GM19438 (cell line): ENCODE results near the gene P2RY14.

ENCODE experiments used
- ATAC-seq: cut with Tn5 transposase; IDR thresholded peaks from one replicate; pipeline ENCODE4 v1.9.1; 2021; ENCODE audit warnings: low read depth; ENCODE audit not compliant: unreplicated experiment

The P2RY14 gene

DNA sequence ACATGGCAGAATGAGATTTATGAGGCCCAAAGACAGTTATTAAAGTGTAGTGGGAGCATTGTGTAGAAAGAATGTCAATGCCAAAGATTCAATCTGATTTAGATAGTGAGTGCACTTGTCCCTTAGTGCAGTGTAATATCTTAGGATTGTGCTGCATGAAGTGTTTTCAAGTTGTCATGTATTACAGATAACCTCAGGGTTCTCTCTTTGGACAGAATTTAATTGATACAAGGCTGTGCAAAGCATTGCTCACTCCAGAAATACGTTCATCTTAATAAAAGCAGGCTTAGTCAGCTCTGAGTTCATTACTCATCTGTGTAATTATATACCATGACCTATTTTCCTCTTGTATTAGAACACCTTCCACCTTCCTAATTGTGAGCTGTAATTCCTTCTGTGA is 59.3 kb downstream of the P2RY14 start:
- ATAC-seq = no peak

DNA sequence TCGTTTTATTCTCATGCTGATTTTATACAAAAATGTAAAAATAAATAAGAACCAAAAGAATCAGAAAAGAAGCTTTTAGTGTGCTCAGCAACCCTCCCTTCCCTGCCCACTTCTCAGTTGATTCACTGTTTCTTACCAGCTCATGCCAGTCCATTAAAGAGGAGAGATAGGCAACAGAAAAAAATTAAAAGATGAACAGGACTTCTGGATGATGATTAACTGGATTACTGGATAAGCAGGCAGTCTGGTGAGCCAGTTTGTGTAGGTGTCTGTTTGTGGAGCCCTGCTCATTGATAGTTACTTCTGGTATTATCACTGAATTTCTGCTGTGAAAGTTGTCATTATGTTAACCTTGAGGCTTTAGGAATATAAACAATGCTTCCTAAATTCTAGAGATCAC is 60.2 kb downstream of the P2RY14 start:
- ATAC-seq = no peak

DNA sequence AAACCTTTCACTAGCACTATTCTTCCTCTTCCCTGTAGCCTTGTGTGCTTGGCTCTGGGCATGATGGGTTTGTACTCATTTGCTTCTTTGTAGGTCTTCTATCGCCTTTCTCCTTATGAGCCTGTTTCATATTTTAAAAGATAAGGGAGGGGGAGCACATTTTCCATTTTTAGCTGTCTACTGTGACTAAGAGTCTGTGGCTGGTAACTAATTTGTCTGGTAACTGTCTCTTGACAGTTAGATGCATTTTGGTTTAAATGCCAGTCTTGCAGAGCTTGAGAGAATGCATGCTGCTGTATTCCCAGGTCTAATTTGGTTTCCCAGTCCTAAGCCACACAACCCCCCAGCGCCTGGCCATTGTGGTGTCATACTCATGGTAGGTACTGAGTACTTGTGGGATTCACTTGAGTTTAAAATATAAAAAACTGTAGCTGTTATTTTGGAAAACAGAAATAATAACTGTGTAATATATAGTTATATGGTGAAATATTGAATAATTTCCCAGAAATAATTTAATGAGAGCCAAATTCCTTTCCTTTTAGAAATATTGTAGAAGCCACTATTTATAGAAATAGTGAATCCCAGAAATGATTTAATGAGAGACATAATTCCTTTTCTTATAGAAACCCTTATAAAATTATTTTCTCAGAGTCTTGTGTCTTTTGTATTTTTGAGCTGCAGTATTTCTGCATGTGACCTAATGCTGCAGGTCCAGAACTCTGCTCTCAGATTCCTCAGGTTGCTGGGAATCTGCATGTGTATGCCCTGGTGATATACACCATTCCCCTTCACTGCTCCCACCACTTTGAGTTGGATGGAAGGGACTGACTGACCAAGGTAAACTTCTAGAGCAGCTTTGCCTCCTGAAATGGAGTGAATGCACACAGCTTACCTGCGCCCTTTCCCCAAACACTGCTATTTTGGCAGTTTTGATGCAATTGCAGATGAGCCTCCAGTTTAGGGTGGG is 61.4 kb downstream of the P2RY14 start:
- no peak for ATAC-seq

DNA sequence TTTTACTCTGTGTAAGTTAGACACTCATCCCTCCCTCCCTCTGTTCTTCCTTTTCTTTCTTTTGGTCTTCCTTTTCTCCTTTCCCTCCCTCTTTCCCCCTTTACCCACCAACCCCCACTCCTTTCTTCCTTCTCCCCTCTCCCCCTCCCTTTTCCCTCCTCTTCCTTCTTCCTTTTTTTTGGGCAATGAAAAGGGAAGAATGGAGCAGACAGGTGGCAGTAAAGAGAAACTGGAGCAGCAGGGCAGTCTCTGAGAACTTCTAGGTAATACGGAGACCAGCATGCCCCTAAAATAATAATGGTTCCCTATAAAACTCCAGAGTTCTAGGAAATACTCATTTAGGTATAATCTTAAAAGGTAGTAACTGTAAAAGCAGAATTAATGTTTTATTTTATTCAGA is 63.9 kb downstream of the P2RY14 start:
- no peak for ATAC-seq

DNA sequence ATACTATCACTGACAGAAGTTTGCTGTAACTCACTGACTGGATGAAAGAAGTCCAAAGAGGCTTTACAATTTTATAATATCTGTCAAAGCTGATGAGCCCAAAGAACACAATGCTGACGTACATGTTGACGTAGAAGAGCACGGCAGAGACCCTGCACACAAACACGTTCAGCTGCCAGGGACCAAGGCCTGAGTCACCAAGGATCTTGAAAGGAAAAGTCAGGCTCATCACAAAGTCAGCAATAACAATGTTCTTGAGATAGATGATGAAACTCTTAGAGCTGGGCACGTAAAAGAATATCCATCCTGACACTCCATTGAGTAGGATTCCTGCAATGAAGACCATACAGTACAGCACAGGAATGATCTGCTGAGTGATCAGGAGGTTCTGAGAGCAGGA is 64.5 kb downstream of the P2RY14 start:
- ATAC-seq = no peak

DNA sequence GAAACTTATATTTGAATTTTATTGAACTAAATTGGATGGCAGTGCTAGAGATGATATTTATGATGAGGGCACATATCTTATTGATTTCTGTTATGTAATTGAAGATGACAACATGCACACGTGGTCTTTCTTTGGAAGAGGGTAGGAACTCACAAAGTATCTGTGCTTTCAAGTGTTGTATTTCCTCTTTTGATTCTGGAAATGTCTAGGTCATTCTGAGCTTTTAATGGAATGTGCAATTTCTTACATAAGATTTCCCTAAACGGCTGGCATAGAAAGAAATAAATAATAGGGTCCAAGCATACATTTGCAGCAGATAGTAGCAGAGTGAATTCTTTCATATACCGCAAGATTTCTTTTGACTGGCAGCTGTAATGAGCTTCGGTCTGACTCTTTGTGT is 65.2 kb downstream of the P2RY14 start:
- ATAC-seq = no peak

DNA sequence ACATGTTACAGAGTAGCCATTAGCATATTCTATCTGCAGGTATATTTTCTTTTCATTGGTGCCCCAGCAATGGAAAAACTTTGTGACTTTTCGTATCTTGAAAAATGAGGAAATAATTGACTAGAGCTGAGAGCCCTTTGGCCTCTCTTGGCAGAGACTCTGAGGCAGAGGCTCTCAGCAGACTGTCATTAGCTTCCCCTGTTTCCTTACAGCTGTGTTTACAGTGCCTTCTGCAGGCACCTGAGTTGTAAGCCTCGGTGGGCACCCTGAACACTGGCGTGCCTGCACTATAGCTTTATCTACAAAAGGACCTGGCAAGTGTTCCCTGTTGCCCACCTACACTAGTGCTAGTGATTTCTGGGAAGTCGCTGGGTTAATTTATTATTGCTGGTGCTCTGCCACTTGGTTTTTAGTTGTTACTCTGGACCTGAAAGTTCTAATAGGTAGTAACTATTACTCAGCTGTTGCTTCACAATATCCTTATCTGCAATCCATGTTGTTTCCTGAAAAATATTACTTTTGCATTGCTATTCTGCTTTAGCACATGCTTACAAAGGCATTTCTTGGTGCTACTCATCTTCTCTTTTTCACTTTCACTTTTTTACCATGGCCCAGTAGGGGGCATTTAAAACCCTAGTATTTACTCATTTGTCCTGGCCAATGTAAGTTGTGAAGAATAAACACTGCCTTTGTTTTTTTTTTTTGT is 67.5 kb downstream of the P2RY14 start:
- ATAC-seq = peak; percentile 71

DNA sequence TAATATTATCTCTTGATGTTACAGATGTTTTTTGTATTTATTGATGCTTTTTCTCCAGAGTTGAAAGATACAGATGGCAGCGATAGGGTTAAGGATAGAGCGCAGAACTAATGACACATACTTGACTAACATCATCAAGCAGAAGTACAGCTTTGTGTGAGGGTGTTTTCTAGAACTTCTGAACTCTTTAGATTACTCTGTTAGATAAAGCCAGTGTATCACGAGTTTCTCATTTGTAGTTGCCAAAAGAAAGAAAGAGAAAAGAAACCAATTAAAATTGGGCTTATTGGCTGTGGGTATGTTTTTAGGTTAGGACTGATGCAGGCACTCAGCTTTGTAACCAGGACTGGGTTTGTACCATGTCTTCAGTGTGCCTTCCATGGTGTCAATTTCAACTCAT is 68.7 kb downstream of the P2RY14 start:
- ATAC-seq = no peak

DNA sequence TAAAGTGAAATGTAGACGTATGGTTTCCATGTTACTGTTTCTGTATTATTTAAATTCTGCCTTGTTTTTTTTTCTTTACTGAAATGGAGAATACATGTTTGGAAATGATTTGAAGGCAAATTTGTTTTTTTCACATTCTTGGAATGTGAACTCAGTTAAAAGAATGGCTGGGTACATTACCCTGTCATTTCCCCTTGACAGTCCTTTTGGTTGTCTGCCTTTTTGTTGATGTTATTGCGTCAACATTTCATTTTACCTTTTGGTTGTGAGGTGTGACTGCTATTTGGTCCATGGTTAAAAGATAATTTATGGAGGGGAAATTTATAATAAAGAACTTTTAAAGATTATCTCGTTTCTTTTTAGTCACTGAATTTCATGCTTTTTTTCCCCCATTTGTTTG is 72.1 kb downstream of the P2RY14 start:
- no peak for ATAC-seq

DNA sequence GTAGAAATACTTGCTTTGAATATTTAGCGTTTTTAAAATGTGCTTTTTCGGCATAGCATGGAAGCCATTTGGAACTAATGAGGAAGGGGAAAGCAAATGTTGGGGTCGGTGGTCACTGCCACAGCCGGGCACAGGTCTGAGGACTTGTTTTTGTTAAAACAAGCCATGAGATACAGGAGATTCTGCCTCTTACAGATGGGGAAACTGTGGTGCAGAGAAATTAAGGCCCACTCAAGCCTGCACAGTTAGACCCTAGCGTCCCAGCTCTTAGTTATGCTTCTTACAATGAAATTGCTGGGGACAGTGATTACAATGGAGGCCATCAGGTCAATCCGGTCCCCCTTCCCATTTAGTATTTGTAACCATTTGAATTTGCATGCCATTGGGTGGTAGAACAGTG is 72.9 kb downstream of the P2RY14 start:
- ATAC-seq = no peak

DNA sequence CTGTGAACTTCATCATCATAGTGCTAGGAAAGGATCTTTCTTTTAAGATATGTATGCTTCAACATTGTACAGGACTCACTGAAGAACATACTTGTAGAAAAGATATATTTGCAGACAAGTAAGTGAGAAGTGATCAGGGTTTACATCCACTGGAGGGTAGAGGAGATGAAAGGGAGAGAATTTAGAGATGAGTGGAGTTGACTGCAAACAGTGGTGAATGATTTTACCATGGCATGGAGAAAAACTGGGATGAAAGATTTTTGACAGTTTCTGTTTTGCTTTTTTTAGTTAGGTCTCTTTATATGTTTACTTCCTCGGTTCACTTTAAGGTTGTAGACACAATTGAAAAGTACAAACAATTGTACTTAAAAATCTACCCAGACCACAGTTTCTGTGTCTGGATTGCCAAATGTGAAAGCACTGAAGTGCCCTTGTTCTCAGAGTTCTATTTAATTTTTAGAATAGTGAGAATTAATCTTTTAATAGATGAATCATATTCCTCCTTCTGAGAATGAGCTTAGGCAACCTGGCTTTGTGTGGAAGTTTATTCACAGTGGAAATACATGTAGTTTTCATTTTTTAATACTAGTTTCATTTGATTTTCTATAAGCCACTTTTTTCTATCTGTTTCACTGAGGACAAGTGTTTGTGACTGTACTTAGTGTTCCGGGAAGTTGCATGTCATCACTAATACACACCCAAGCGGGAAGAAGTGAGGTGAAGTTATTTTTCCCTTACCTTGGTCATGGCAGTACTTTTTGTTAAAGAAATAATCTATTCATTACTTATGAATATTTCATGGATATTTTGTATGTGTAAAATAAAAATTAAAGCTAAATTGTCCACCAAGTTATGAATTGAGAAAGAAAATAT is 73.6 kb downstream of the P2RY14 start:
- no peak for ATAC-seq

DNA sequence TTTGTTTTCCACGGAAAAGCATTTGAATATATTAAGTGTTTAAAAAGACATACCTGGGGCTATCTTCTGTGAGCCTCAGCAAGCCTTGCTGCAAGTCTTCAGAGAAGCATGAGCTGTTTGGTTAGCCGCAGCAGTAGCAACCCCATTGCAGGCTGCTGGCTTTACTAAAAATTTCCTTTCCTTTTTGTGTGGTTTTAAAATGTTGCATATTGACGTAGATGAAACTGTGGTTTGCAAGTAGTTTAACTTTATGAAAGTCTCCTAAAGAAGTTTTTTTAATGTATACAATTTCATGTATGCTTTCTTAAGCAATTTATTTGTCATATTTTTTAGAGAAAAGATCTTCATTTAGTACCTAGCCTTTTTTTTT is 75.3 kb downstream of the P2RY14 start, which contains the start of gene GPR171:
Gene GPR171, minus strand, starts transcription at position 166 of the 370 bp plus-strand sequence. CDS start 3,830 bp downstream, outside the sequence.
- peak; percentile 90 for ATAC-seq

DNA sequence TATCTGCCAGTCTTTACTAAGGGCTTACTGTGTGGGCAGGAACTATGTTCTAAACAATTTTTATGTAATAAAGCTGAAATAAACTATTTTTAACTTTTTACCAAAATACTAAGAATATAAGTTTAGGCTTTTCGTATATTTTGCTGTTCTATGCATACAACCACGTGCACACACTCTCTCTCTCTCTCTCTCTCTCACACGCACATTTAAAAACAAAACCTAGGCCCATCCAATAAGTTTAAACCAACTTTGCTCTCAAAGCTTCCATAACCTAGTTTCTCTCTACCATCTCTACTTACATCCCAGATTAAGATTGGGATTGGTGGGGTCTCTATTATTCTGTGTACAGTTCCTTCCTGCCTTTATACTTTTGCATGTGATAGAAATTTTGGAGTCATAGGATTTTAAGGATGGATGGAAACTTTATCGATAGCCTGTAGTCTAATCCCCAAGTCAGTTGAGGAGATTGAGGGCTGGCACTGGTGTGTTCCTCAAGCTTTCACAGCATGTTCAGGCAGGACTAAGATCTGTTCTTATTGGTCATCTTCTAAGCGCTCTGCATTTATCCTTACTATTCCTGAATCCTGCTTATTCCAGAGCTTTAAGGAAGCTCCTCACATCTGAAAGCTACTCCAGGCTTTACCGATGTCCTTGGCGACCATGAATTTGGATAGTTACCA is 77.2 kb downstream of the P2RY14 start:
- ATAC-seq = no peak

DNA sequence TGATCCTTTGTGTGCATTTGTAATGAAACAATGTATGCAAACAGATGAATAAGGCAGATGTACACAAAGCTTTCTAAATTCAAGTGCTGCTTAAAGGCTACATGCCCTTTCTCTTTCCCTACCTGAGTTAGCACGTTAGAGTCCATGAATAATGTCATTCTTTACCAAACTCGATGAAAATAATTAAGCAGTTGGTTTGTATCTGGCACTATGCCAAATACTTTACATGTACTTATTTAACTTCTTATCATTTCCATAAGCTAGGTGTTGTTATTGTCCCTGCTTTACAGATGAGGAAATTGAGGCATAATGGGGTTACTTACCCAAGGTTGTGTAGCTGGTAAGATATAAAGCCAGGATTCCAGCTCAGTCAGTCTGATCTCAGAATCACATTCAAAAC is 77.8 kb downstream of the P2RY14 start:
- ATAC-seq = no peak

DNA sequence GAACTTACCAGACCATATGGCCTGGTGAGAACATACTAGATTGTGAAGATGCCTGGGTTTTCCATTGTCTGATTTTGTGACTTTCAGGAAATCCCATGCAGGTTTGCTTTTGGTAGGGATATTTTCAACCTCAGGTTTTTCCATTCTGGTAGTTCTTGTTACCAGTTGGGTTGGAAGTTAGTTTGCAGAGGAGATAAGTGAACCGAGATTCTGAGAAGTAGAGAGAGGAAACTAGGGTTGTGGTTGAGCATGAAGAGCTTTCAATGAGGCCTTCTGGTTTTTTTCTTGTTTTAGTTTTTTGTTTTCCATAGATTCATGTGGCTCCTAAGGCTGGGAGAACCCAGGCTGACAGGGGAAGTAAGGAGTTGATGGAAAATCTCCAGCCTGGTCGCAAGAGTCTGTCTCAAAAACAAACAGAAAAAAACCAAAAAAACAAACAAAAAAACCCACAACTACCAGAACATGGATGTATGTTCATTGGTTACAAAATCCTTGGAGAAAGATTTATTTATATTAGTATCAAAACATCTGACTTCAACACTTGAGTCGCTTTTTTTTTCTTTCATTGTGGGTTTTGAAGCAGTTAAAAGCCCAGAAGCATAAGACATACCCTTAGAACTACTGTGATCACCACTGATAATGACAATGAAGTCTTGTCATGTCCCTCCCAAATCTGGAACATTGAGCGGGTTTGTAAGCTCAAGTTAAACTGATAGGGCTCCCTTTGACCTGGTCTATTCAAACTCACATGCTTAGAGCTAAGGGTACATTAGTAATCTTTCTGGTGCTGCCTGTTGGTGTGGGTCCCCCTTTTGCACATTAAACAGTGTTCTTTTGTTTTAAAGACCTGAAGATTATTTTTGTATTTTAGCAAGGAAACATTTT is 78.5 kb downstream of the P2RY14 start:
- ATAC-seq = no peak

DNA sequence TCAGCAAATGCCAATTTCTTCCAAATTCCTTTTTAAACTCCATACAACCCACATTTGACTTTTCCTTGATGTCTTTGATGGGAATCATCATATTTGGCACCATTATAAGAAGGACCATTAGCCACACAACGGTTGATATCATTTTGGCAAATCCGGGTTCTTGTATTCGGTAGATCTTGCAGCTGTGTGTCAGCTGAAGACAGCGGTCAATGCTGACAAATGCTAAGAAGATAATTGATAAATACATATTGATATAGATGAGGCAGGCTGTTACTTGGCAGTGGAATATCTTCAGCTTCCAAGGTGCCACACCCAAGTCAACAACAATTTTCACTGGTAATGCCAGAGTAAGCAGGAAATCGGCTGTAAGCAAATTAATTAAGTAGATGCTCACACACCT is 79.5 kb downstream of the P2RY14 start:
- ATAC-seq = no peak

DNA sequence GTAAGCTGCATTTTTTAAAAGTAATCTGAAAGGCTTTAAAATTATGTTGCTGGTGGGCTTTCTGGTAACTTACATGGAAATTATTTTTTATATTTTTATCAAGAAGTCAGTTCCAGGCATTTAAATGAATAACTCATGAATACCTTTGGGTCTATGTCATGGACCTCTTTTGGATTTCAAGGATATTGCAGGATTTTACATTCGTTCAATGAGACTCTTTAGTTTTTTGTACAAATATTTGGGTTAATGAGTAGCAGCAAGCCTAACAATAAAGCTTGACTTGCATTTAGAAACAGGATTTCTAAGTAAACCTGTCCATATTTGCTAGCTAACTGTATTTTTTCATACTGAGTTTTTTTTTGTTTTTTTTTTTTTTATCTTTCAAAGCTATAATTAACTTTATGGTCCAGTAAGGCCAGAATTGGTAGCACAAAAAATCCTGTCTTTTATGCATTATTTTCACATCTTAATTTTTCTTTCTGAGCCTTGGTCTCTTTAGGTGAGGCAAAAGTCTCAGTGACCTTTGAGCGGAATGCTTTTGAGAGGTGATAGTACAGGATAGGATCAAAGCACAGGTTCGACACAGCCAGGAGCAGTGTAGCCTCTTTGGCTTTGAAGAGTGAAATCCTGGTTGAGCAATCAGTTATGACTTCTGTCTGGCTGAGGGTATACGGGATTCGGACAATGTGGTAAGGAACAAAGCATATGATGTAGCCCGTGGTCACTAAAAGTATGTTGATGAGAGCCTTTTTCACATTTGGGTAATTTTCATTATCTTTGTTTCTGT is 80.2 kb downstream of the P2RY14 start:
- ATAC-seq = no peak

DNA sequence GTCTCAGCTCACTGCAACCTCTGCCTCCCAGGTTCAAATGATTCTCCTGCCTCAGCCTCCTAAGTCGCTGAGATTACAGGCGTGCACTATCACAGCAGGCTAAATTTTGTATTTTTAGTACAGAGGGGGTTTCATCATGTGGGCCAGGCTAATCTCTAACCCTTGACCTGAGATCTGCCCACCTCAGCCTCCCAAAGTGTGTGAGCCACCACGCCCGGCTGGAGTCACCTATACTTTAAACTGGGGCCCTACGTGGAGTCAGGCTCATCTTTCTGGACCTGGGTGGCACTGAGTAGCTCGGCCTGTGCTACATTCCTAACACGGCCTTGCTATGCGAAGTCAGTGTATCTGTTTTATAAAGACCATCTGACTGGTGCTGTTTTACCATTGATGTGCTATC is 81.1 kb downstream of the P2RY14 start:
- no peak for ATAC-seq

DNA sequence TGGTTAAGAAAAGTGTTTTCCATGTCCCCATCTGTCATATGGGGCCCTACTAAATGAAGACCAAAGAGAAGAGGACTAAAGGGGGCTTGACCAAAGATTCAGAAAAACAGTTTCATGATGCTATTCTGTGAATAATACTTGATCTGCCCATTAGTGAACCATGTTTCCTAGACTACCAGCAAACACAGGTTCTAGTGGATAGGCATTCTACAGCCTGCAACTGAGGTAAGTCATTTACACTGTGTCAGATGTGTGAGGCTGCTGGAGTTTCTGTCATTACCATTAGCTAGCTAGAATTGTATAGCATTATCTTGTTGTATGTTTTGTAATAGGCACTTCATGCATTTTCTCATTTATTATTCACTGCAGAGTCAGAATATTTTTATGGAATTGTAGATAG is 81.9 kb downstream of the P2RY14 start:
- ATAC-seq = no peak
